ENCODE results near the gene TST.
A peak's percentile ranks its signal among the peaks of the same experiment; 100 is the strongest.

The TST gene

GRCh38 chr22:37032134-37032534 is 12.9 kb upstream of the TST start:
- DNase-seq = no peak

GRCh38 chr22:37030560-37031281 is 11.5 kb upstream of the TST start:
- DNase-seq = no peak

- no peak for DNase-seq
Measured at GRCh38 chr22:37028692-37029674, 9.7 kb upstream of the TST start.

- no peak for DNase-seq
Measured at GRCh38 chr22:37027556-37027955, 8.3 kb upstream of the TST start.

- DNase-seq = no peak
Measured at GRCh38 chr22:37026325-37026724, 7.1 kb upstream of the TST start.

GRCh38 chr22:37025500-37026070 is 6.3 kb upstream of the TST start:
- no peak for DNase-seq

GRCh38 chr22:37024339-37025157 is 5.3 kb upstream of the TST start:
- DNase-seq = no peak

GRCh38 chr22:37023743-37024338 is 4.6 kb upstream of the TST start:
- no peak for DNase-seq

- DNase-seq = no peak
Measured at GRCh38 chr22:37022483-37023337, 3.5 kb upstream of the TST start.

GRCh38 chr22:37021710-37022482 is 2.6 kb upstream of the TST start:
- DNase-seq = peak; percentile 31

GRCh38 chr22:37021041-37021440 is 1.8 kb upstream of the TST start:
- DNase-seq = no peak

- DNase-seq = peak; percentile 38
Measured at GRCh38 chr22:37020192-37020479, 889 bp upstream of the TST start.

GRCh38 chr22:37018815-37019308 is 385 bp downstream of the TST start:
- DNase-seq = peak; percentile 44

GRCh38 chr22:37018086-37018814 is 997 bp downstream of the TST start:
- DNase-seq = no peak

GRCh38 chr22:37017356-37017755 is 1.9 kb downstream of the TST start:
- no peak for DNase-seq

- DNase-seq = no peak
Measured at GRCh38 chr22:37016134-37016910, 2.9 kb downstream of the TST start.

GRCh38 chr22:37015587-37015878 is 3.7 kb downstream of the TST start:
- no peak for DNase-seq

- DNase-seq = no peak
Measured at GRCh38 chr22:37014835-37015586, 4.2 kb downstream of the TST start.

Data from fibroblast of skin of abdomen (primary cell).